Colonic mucosa (tissue), 4 donors: ENCODE measurements around the gene ETNK2. TPM values are rescaled to one million over a fixed set of nuclear protein-coding genes. Genes with fewer than 3 reads are reported as not detected.
A peak's percentile ranks its signal among the peaks of the same experiment; 100 is the strongest.

ENCODE experiments used
- DNase-seq: peaks from one replicate; pipeline ENCODE4 v3.0.0-alpha.2; 2020
- H3K27ac ChIP-seq: fragments of 200-600 bp; one replicate; pipeline ENCODE4 v1.8.0; 2021
- H3K27me3 ChIP-seq: fragments of 200-600 bp; one replicate; pipeline ENCODE4 v1.8.0; 2021
- H3K36me3 ChIP-seq: fragments of 200-600 bp; one replicate; pipeline ENCODE4 v1.8.0; 2021
- H3K4me1 ChIP-seq: fragments of 200-600 bp; one replicate; pipeline ENCODE4 v1.8.0; 2021; ENCODE audit warnings: mild to moderate bottlenecking
- H3K4me3 ChIP-seq: fragments of 200-600 bp; one replicate; pipeline ENCODE4 v1.8.0; 2021
- H3K9ac ChIP-seq, 2 donors: one replicate each; pipeline ENCODE4 v1.7.0; 2013; ENCODE audit warnings: control low read depth in 2 of 2, low read depth in 2 of 2, low read length in 2 of 2
- H3K9me3 ChIP-seq: fragments of 200-600 bp; one replicate; pipeline ENCODE4 v1.8.0; 2021
- CTCF ChIP-seq: fragments of 200-600 bp; IDR thresholded peaks from one replicate; pipeline ENCODE4 v1.8.0; 2022; ENCODE audit warnings: antibody characterized with exemption, mild to moderate bottlenecking
- intact Hi-C: fragments of 100-400 bp; cut with DNase I; formaldehyde crosslinking; loops from one replicate; pipeline ENCODE4 v1.14.1; 2022
- total RNA-seq, 2 donors: library from RNA; stranded (reverse); fragmentation: NEBNext Ultra II Directional in 1 of 2; extraction: Animal tissue kit (Norgen Biotek cat#: 25700) in 1 of 2; gene quantifications; one replicate each; pipeline ENCODE4 v1.2.1, GENCODE V29; 2021
- donor health status: healthy.
- donor health status: DM: no; HTN: no; CAD: no.
- donor health status: DM: no; HTN: no; CAD: no.

Gene ETNK2
- total RNA-seq, 2 donors from 2014 or later, result 0.40 to 1.2 TPM

DNA sequence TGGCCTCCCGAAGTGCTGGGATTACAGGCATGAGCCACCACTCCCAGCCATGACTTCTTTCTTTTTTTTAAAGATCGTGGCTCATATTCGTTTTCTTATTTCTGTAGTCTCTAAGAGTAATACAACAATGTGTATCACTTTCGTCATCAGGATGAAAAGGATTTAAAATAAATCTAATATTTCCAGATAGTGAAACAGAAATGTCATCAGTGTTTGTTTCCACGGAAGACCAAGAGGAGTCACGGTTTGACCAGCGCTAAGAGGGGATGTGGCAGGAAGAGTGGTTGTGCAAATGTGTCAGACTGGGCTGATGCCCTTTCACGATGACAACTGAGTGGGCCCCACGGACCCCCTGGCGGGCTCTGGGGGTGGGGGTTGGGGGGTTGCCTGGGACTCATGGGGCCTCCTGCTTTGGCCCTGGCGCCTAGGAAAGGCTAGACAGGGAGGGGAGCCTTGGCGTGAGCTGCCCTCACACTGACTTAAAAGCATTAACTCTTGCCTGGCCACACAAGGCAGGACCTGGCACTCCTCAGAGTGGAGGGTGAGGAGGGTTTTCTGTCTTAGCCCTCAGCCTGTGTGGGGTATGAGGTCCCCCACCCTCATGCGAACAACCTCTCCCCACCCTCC is 70.6 kb downstream of the ETNK2 start:
- Histone ChIP-seq H3K27me3 (no peaks in the 10 kb centered on the region), H3K36me3 (no peaks in the 10 kb centered on the region), H3K4me3 (no peak overlapping the region), H3K4me1 (peaks cover 9% of the 10 kb centered on the region), H3K9me3 (no peaks in the 10 kb centered on the region), H3K9ac (peak overlapping the region in 1 of 2 donors; percentile 0), H3K27ac (no peak overlapping the region)
- TF ChIP-seq CTCF, result no peak
- intact Hi-C loops, result no loop called here
- DNase-seq, result no peak

Other genes with a start within 250 kb of the ETNK2 start
- gene SOX13, start 78.9 kb downstream of the ETNK2 start, total RNA-seq, result 10 to 100 TPM; 34.9 to 35.1 TPM
- under 1 TPM in 1 of 2 donors, not detected in 1; 0.82 TPM for gene REN, start 14.3 kb upstream of the ETNK2 start, total RNA-seq
- gene KISS1, start 44.4 kb upstream of the ETNK2 start, total RNA-seq, result under 1 TPM in 1 of 2 donors, not detected in 1; 0.91 TPM
- gene GOLT1A, start 61.9 kb upstream of the ETNK2 start, total RNA-seq, result 10 to 100 TPM in 1 of 2 donors, 1 to 10 TPM in 1; 6.7 to 13.6 TPM
- 100 to 1,000 TPM in 1 of 2 donors, 10 to 100 TPM in 1; 84.5 to 165 TPM for gene PLEKHA6, start 207.9 kb upstream of the ETNK2 start, total RNA-seq